Astrocyte (in vitro differentiated cells and primary cell): ENCODE results near the gene ACER1. TPM values are rescaled to one million over a fixed set of nuclear protein-coding genes. Genes with fewer than 3 reads are reported as not detected.
"Not testable (repeated sequence)": the region's sequence is repeated elsewhere in the genome, so short reads cannot be mapped to it uniquely, and the experiment has no call there.

Experiments used
- DNase-seq: peaks from one replicate; pipeline ENCODE4 v3.0.0-alpha.2; 2010; ENCODE audit warnings: low read depth
- FAIRE-seq: peaks from 2 replicates; lab custom pipeline; 2011; peaks lifted over from hg19 to GRCh38; lab: Jason Lieb, UNC
- H2AFZ ChIP-seq: 2 replicates; pipeline ENCODE4 v1.6.0; 2012; ENCODE audit warnings: low read depth, low read length, inconsistent platforms
- H3K27ac ChIP-seq: 2 replicates; pipeline ENCODE4 v1.5.1; 2011; ENCODE audit warnings: low read depth, low read length, inconsistent platforms
- H3K27me3 ChIP-seq: 2 replicates; pipeline ENCODE4 v1.6.0; 2011; ENCODE audit warnings: low read length, inconsistent platforms; ENCODE audit not compliant: insufficient read depth
- H3K36me3 ChIP-seq: 2 replicates; pipeline ENCODE4 v1.5.1; 2011; ENCODE audit warnings: low read length, inconsistent platforms; ENCODE audit not compliant: insufficient read depth
- H3K4me1 ChIP-seq: 2 replicates; pipeline ENCODE4 v1.5.1; 2011; ENCODE audit warnings: low read length, inconsistent platforms; ENCODE audit not compliant: insufficient read depth
- H3K4me2 ChIP-seq: 2 replicates; pipeline ENCODE4 v1.6.0; 2012; ENCODE audit warnings: low read length, inconsistent platforms
- H3K4me3 ChIP-seq: 2 replicates; pipeline ENCODE4 v1.5.1; 2011; ENCODE audit warnings: low read depth, mild to moderate bottlenecking, low read length, inconsistent platforms; ENCODE audit not compliant: insufficient read depth
- H3K79me2 ChIP-seq: 2 replicates; pipeline ENCODE4 v1.6.0; 2012; ENCODE audit warnings: mild to moderate bottlenecking, low read length, inconsistent platforms; ENCODE audit not compliant: insufficient read depth
- H3K9ac ChIP-seq: 2 replicates; pipeline ENCODE4 v1.6.0; 2012; ENCODE audit warnings: mild to moderate bottlenecking, low read length, inconsistent platforms
- H3K9me3 ChIP-seq: 2 replicates; pipeline ENCODE4 v1.5.1; 2012; ENCODE audit warnings: low read depth, mild to moderate bottlenecking, low read length, inconsistent platforms; ENCODE audit not compliant: insufficient read depth
- H4K20me1 ChIP-seq: 2 replicates; pipeline ENCODE4 v1.6.0; 2012; ENCODE audit warnings: low read length, inconsistent platforms; ENCODE audit not compliant: insufficient read depth
- H3K27ac Mint-ChIP-seq: one replicate; pipeline ENCODE4 v1.8.0; 2021; ENCODE audit warnings: mild to moderate bottlenecking, mixed read lengths; ENCODE audit not compliant: unreplicated experiment
- H3K27me3 Mint-ChIP-seq: one replicate; pipeline ENCODE4 v1.8.0; 2021; ENCODE audit warnings: low read depth, mixed read lengths; ENCODE audit not compliant: unreplicated experiment
- H3K36me3 Mint-ChIP-seq: one replicate; pipeline ENCODE4 v1.8.0; 2021; ENCODE audit warnings: low read depth, mixed read lengths; ENCODE audit not compliant: unreplicated experiment
- H3K4me1 Mint-ChIP-seq: one replicate; pipeline ENCODE4 v1.8.0; 2021; ENCODE audit warnings: low read depth, mixed read lengths; ENCODE audit not compliant: unreplicated experiment
- H3K4me3 Mint-ChIP-seq: one replicate; pipeline ENCODE4 v1.8.0; 2021; ENCODE audit warnings: mild to moderate bottlenecking, moderate library complexity, mixed read lengths; ENCODE audit not compliant: unreplicated experiment
- H3K9me3 Mint-ChIP-seq: one replicate; pipeline ENCODE4 v1.8.0; 2021; ENCODE audit warnings: mild to moderate bottlenecking, mixed read lengths; ENCODE audit not compliant: unreplicated experiment
- CTCF ChIP-seq: IDR thresholded peaks from 2 replicates; pipeline ENCODE4 v1.5.1; 2011; ENCODE audit warnings: low read depth, mild to moderate bottlenecking, inconsistent platforms, low read length, moderate library complexity; ENCODE audit not compliant: insufficient read depth
- EZH2 ChIP-seq: IDR thresholded peaks from 2 replicates; pipeline ENCODE4 v1.6.1; 2012; ENCODE audit warnings: mild to moderate bottlenecking, low read length, inconsistent platforms; ENCODE audit not compliant: insufficient read depth
- total RNA-seq: library from RNA; stranded (reverse); gene quantifications from 2 replicates; pipeline ENCODE4 v1.2.1, GENCODE V29; 2021

The ACER1 gene
- total RNA-seq, 1 donor from 2014 or later, result not detected

- FAIRE-seq (no peak), DNase-seq (peak; percentile 18)
- H3K4me3 ChIP-seq, result no peak overlapping the region
- Mint-ChIP-seq H3K4me1 (no peaks in the 10 kb centered on the region), H3K4me3 (no peak overlapping the region), H3K27me3 (peaks cover 7% of the 10 kb centered on the region), H3K36me3 (no peaks in the 10 kb centered on the region), H3K27ac (no peak overlapping the region), H3K9me3 (peaks cover 3% of the 10 kb centered on the region)
- no peaks in the 10 kb centered on the region for H3K4me1 ChIP-seq
- no peak overlapping the region for H3K27ac ChIP-seq
- no peak overlapping the region for H3K4me2 ChIP-seq
- no peaks in the 10 kb centered on the region for H3K9me3 ChIP-seq
- no peaks in the 10 kb centered on the region for H3K36me3 ChIP-seq
- H2AFZ ChIP-seq, result no peak overlapping the region
- TF ChIP-seq EZH2, result no peak
- TF ChIP-seq CTCF, result no peak
- H3K9ac ChIP-seq, result no peak overlapping the region
- H3K79me2 ChIP-seq, result no peaks in the 10 kb centered on the region
- H4K20me1 ChIP-seq, result no peaks in the 10 kb centered on the region
- H3K27me3 ChIP-seq, result peaks cover 11% of the 10 kb centered on the region
Measured at GRCh38 chr19:6318772-6319171, 14.6 kb downstream of the ACER1 start.

GRCh38 chr19:6315646-6316045 lies 17.8 kb downstream of the ACER1 start:
- not testable (repeated sequence) for H3K4me3 Mint-ChIP-seq, H3K4me2 ChIP-seq, H3K4me1 ChIP-seq, H3K27ac ChIP-seq, DNase-seq, H3K4me3 ChIP-seq, H3K79me2 ChIP-seq, H3K36me3 ChIP-seq, H3K27me3 ChIP-seq, H3K27ac Mint-ChIP-seq, H3K9me3 ChIP-seq, H3K9ac ChIP-seq, H3K4me1 Mint-ChIP-seq, FAIRE-seq, H4K20me1 ChIP-seq, H3K27me3 Mint-ChIP-seq, H2AFZ ChIP-seq, H3K36me3 Mint-ChIP-seq
- peaks cover 13% of the 10 kb centered on the region for H3K9me3 Mint-ChIP-seq

GRCh38 chr19:6313398-6313969 lies 19.9 kb downstream of the ACER1 start:
- Mint-ChIP-seq H3K4me1 (no peaks in the 10 kb centered on the region), H3K27me3 (peaks cover 3% of the 10 kb centered on the region), H3K9me3 (peaks cover 10% of the 10 kb centered on the region), H3K36me3 (no peaks in the 10 kb centered on the region), H3K27ac (no peak overlapping the region), H3K4me3 (no peak overlapping the region)
- Histone ChIP-seq H3K4me1 (no peaks in the 10 kb centered on the region), H3K36me3 (no peaks in the 10 kb centered on the region), H3K27ac (no peak overlapping the region), H3K4me2 (no peak overlapping the region), H3K27me3 (no peaks in the 10 kb centered on the region), H4K20me1 (no peaks in the 10 kb centered on the region), H3K9ac (no peak overlapping the region), H2AFZ (no peak overlapping the region), H3K4me3 (no peak overlapping the region), H3K9me3 (no peaks in the 10 kb centered on the region), H3K79me2 (no peaks in the 10 kb centered on the region)
- FAIRE-seq (no peak), DNase-seq (no peak)
- TF ChIP-seq CTCF, result no peak
- TF ChIP-seq EZH2, result no peak
